Activated naive CD4-positive, alpha-beta T cell treated with anti-CD3 and anti-CD28 coated beads, Interleukin-2, amount 50 U/mL, for 24 hours (primary cell): ENCODE results near the gene DDX31.

Experiments used
- H3K27ac Mint-ChIP-seq: one replicate; pipeline ENCODE4 v1.8.0; 2021; ENCODE audit warnings: mild to moderate bottlenecking, mixed read lengths
- H3K27me3 Mint-ChIP-seq: one replicate; pipeline ENCODE4 v1.8.0; 2021; ENCODE audit warnings: mixed read lengths
- H3K36me3 Mint-ChIP-seq: one replicate; pipeline ENCODE4 v1.8.0; 2021; ENCODE audit warnings: mixed read lengths
- H3K4me1 Mint-ChIP-seq: one replicate; pipeline ENCODE4 v1.8.0; 2021; ENCODE audit warnings: mixed read lengths
- H3K4me3 Mint-ChIP-seq: one replicate; pipeline ENCODE4 v1.8.0; 2021; ENCODE audit warnings: mild to moderate bottlenecking, mixed read lengths
- H3K9me3 Mint-ChIP-seq: one replicate; pipeline ENCODE4 v1.8.0; 2021; ENCODE audit warnings: mixed read lengths

Gene DDX31

GRCh38 chr9:132586830-132587591 lies 82.8 kb downstream of the DDX31 start:
- H3K9me3 Mint-ChIP-seq = no peaks in the 10 kb centered on the region
- no peak overlapping the region for H3K4me3 Mint-ChIP-seq
- no peaks in the 10 kb centered on the region for H3K36me3 Mint-ChIP-seq
- peaks cover 8% of the 10 kb centered on the region for H3K4me1 Mint-ChIP-seq
- H3K27me3 Mint-ChIP-seq = peaks cover 46% of the 10 kb centered on the region
- no peak overlapping the region for H3K27ac Mint-ChIP-seq

GRCh38 chr9:132585954-132586829 lies 83.6 kb downstream of the DDX31 start:
- H3K4me3 Mint-ChIP-seq = no peak overlapping the region
- H3K9me3 Mint-ChIP-seq = no peaks in the 10 kb centered on the region
- H3K27ac Mint-ChIP-seq = peak overlapping the region; percentile 84
- peaks cover 2% of the 10 kb centered on the region for H3K36me3 Mint-ChIP-seq
- peaks cover 12% of the 10 kb centered on the region for H3K4me1 Mint-ChIP-seq
- peaks cover 45% of the 10 kb centered on the region for H3K27me3 Mint-ChIP-seq

- Mint-ChIP-seq H3K27me3 (peaks cover 49% of the 10 kb centered on the region), H3K4me3 (no peak overlapping the region), H3K27ac (no peak overlapping the region), H3K9me3 (no peaks in the 10 kb centered on the region), H3K36me3 (peaks cover 2% of the 10 kb centered on the region), H3K4me1 (peaks cover 13% of the 10 kb centered on the region)
Measured at GRCh38 chr9:132584601-132585560, 84.9 kb downstream of the DDX31 start.

GRCh38 chr9:132583584-132584304 lies 86.0 kb downstream of the DDX31 start:
- H3K4me1 Mint-ChIP-seq = peaks cover 13% of the 10 kb centered on the region

GRCh38 chr9:132582786-132583583 lies 86.8 kb downstream of the DDX31 start:
- peaks cover 13% of the 10 kb centered on the region for H3K4me1 Mint-ChIP-seq
- no peak overlapping the region for H3K4me3 Mint-ChIP-seq
- no peak overlapping the region for H3K27ac Mint-ChIP-seq
- peaks cover 2% of the 10 kb centered on the region for H3K36me3 Mint-ChIP-seq
- H3K9me3 Mint-ChIP-seq = no peaks in the 10 kb centered on the region
- peaks cover 53% of the 10 kb centered on the region for H3K27me3 Mint-ChIP-seq

More at GRCh38 chr9:132583584-132584304, 86.0 kb downstream of the DDX31 start:
- Mint-ChIP-seq H3K36me3 (peaks cover 2% of the 10 kb centered on the region), H3K27me3 (peaks cover 51% of the 10 kb centered on the region), H3K4me3 (no peak overlapping the region), H3K27ac (no peak overlapping the region), H3K9me3 (no peaks in the 10 kb centered on the region)

GRCh38 chr9:132582276-132582785 lies 87.5 kb downstream of the DDX31 start, which contains the start of gene BARHL1:
BARHL1 (plus strand) TSS chr9:132582606; CDS start chr9:132582798, 192 bp downstream.
- H3K27me3 Mint-ChIP-seq = peaks cover 56% of the 10 kb centered on the region
- H3K27ac Mint-ChIP-seq = peak within 1 kb of the TSS; percentile 82
- no peaks in the 10 kb centered on the region for H3K9me3 Mint-ChIP-seq
- peaks cover 2% of the 10 kb centered on the region for H3K36me3 Mint-ChIP-seq
- H3K4me1 Mint-ChIP-seq = peaks cover 13% of the 10 kb centered on the region
- peak within 1 kb of the TSS; percentile 75 for H3K4me3 Mint-ChIP-seq

GRCh38 chr9:132579427-132579798 lies 90.4 kb downstream of the DDX31 start:
- H3K27ac Mint-ChIP-seq = no peak overlapping the region
- H3K4me3 Mint-ChIP-seq = no peak overlapping the region
- peaks cover 59% of the 10 kb centered on the region for H3K27me3 Mint-ChIP-seq
- peaks cover 2% of the 10 kb centered on the region for H3K36me3 Mint-ChIP-seq
- H3K9me3 Mint-ChIP-seq = no peaks in the 10 kb centered on the region
- H3K4me1 Mint-ChIP-seq = peaks cover 9% of the 10 kb centered on the region

- H3K9me3 Mint-ChIP-seq = no peaks in the 10 kb centered on the region
- H3K27ac Mint-ChIP-seq = no peak overlapping the region
- peaks cover 2% of the 10 kb centered on the region for H3K36me3 Mint-ChIP-seq
- peaks cover 56% of the 10 kb centered on the region for H3K27me3 Mint-ChIP-seq
- peaks cover 9% of the 10 kb centered on the region for H3K4me1 Mint-ChIP-seq
- H3K4me3 Mint-ChIP-seq = no peak overlapping the region
Measured at GRCh38 chr9:132578367-132578932, 91.3 kb downstream of the DDX31 start.

- Mint-ChIP-seq H3K36me3 (peaks cover 2% of the 10 kb centered on the region), H3K4me3 (no peak overlapping the region), H3K27me3 (peaks cover 50% of the 10 kb centered on the region), H3K4me1 (peaks cover 9% of the 10 kb centered on the region), H3K9me3 (no peaks in the 10 kb centered on the region), H3K27ac (no peak overlapping the region)
Measured at GRCh38 chr9:132577119-132577518, 92.7 kb downstream of the DDX31 start.

- no peaks in the 10 kb centered on the region for H3K36me3 Mint-ChIP-seq
- no peak overlapping the region for H3K27ac Mint-ChIP-seq
- H3K9me3 Mint-ChIP-seq = no peaks in the 10 kb centered on the region
- H3K27me3 Mint-ChIP-seq = peaks cover 44% of the 10 kb centered on the region
- H3K4me1 Mint-ChIP-seq = no peaks in the 10 kb centered on the region
- no peak overlapping the region for H3K4me3 Mint-ChIP-seq
Measured at GRCh38 chr9:132575811-132576210, 94.0 kb downstream of the DDX31 start.

GRCh38 chr9:132575005-132575609 lies 94.7 kb downstream of the DDX31 start:
- no peaks in the 10 kb centered on the region for H3K4me1 Mint-ChIP-seq

GRCh38 chr9:132572921-132573320 lies 96.9 kb downstream of the DDX31 start:
- Mint-ChIP-seq H3K27ac (no peak overlapping the region), H3K4me3 (no peak overlapping the region), H3K36me3 (no peaks in the 10 kb centered on the region), H3K9me3 (no peaks in the 10 kb centered on the region), H3K4me1 (no peaks in the 10 kb centered on the region), H3K27me3 (peaks cover 32% of the 10 kb centered on the region)

More at GRCh38 chr9:132575005-132575609, 94.7 kb downstream of the DDX31 start:
- H3K36me3 Mint-ChIP-seq = no peaks in the 10 kb centered on the region
- H3K4me3 Mint-ChIP-seq = no peak overlapping the region
- H3K27ac Mint-ChIP-seq = no peak overlapping the region
- H3K9me3 Mint-ChIP-seq = no peaks in the 10 kb centered on the region
- H3K27me3 Mint-ChIP-seq = peaks cover 43% of the 10 kb centered on the region
